CD4-positive, CD25-positive, alpha-beta regulatory T cell (primary cell): Measurements from ENCODE around the gene UBE2E1. TPM values are rescaled to one million over a fixed set of nuclear protein-coding genes. Genes with fewer than 3 reads are reported as not detected.

Experiments used
- ATAC-seq, 2 donors: fragments of 150-1000 bp; cut with Tn5 transposase; one replicate each; pipeline ENCODE4 v1.10.0; 2021; ENCODE audit warnings: low read depth in 2 of 2, moderate number of reproducible peaks in 2 of 2, moderate library complexity in 1 of 2
- DNase-seq, 3 donors: peaks; one replicate each; pipeline versions ENCODE4 v3.0.0 to v3.0.0-alpha.2; 2012 to 2022; ENCODE audit warnings: mixed read lengths in 1 of 3
- H3K27ac ChIP-seq: one replicate; pipeline ENCODE4 v1.7.0; 2013; ENCODE audit warnings: mild to moderate bottlenecking, low read length; ENCODE audit not compliant: insufficient read depth, poor library complexity, severe bottlenecking
- H3K27me3 ChIP-seq: one replicate; pipeline ENCODE4 v1.7.0; 2013; ENCODE audit warnings: low read length; ENCODE audit not compliant: control insufficient read depth, insufficient read depth
- H3K36me3 ChIP-seq: one replicate; pipeline ENCODE4 v1.7.0; 2013; ENCODE audit warnings: mild to moderate bottlenecking, low read length, moderate library complexity; ENCODE audit not compliant: control insufficient read depth, insufficient read depth
- H3K4me1 ChIP-seq: 2 replicates; pipeline ENCODE4 v1.7.0; 2013; ENCODE audit warnings: mild to moderate bottlenecking, low read length; ENCODE audit not compliant: insufficient read depth, control insufficient read depth, poor library complexity, severe bottlenecking
- H3K4me3 ChIP-seq: one replicate; pipeline ENCODE4 v1.7.0; 2013; ENCODE audit warnings: low read depth, mild to moderate bottlenecking, low read length, moderate library complexity
- H3K9me3 ChIP-seq, 2 experiments: 1 replicate in 1 of 2; 2 replicates in 1 of 2; pipeline ENCODE4 v1.7.0; 2013; ENCODE audit warnings: low read length in 2 of 2, mild to moderate bottlenecking in 1 of 2, moderate library complexity in 1 of 2; ENCODE audit not compliant: control insufficient read depth in 2 of 2
- H3K27ac Mint-ChIP-seq, 3 donors: one replicate each; pipeline ENCODE4 v1.8.0; 2020 to 2022; ENCODE audit warnings: mild to moderate bottlenecking in 3 of 3, mixed read lengths in 3 of 3, moderate library complexity in 2 of 3
- H3K27me3 Mint-ChIP-seq: one replicate; pipeline ENCODE4 v1.8.0; 2022; ENCODE audit warnings: mild to moderate bottlenecking, mixed read lengths
- H3K36me3 Mint-ChIP-seq: one replicate; pipeline ENCODE4 v1.8.0; 2020; ENCODE audit warnings: mixed read lengths
- H3K4me1 Mint-ChIP-seq, 4 donors: one replicate each; pipeline ENCODE4 v1.8.0; 2020 to 2022; ENCODE audit warnings: mixed read lengths in 4 of 4, mild to moderate bottlenecking in 1 of 4
- H3K4me3 Mint-ChIP-seq, 4 donors: one replicate each; pipeline ENCODE4 v1.8.0; 2020 to 2022; ENCODE audit warnings: mild to moderate bottlenecking in 4 of 4, mixed read lengths in 4 of 4, moderate library complexity in 3 of 4
- H3K9me3 Mint-ChIP-seq, 7 donors: one replicate each; pipeline ENCODE4 v1.8.0; 2020 to 2022; ENCODE audit warnings: mixed read lengths in 7 of 7, mild to moderate bottlenecking in 3 of 7, moderate library complexity in 2 of 7
- polyA plus RNA-seq, 4 donors: library from polyadenylated mRNA; unstranded; fragments of 300-500 nt; fragmentation: Illumina TruSeq; gene quantifications; one replicate each; pipeline ENCODE4 v1.2.3, GENCODE V29; 2021
- total RNA-seq: library from RNA; stranded (reverse); gene quantifications from one replicate; pipeline ENCODE4 v1.2.3, GENCODE V29; 2022

The UBE2E1 gene
- total and polyA plus RNA-seq, 5 donors from 2014 or later: 6.2 to 65.3 (median 12.8) TPM

DNA sequence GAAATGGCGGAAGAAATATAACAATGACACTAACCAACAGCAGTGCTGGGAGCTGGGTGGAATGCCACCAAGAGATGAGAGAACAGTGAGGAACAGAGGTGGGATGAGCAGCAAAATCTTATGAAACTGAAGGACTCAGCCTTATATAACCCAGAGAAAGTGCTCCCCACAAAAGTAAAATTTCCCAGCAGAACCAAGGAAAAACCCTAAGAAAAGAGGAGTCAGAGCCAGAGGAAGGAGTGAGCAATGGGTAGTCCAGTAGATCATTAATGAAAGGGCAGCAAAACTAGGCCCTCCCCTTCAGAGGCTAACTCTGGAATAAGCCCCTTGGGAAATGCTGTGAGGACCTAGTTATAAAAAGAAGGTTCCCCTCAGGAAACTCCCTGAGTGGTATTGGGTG lies 24.7 kb upstream of the UBE2E1 start:
- H3K27ac ChIP-seq: no peak overlapping the region
- H3K4me1 ChIP-seq: no peaks in the 10 kb centered on the region
- H3K4me3 Mint-ChIP-seq: peak overlapping the region in 1 of 4 donors; percentile 24
- peaks cover 0 to 11% (median 0%) of the 10 kb centered on the region in 7 donors for H3K9me3 Mint-ChIP-seq
- no peak overlapping the region for H3K4me3 ChIP-seq
- H3K27me3 ChIP-seq: peaks cover 4% of the 10 kb centered on the region
- ATAC-seq (no peak), DNase-seq (no peak)
- H3K27me3 Mint-ChIP-seq: peaks cover 32% of the 10 kb centered on the region
- H3K36me3 Mint-ChIP-seq: no peaks in the 10 kb centered on the region
- H3K27ac Mint-ChIP-seq: no peak overlapping the region
- H3K4me1 Mint-ChIP-seq: no peaks in the 10 kb centered on the region
- no peaks in the 10 kb centered on the region for H3K36me3 ChIP-seq
- no peaks in the 10 kb centered on the region for H3K9me3 ChIP-seq

DNA sequence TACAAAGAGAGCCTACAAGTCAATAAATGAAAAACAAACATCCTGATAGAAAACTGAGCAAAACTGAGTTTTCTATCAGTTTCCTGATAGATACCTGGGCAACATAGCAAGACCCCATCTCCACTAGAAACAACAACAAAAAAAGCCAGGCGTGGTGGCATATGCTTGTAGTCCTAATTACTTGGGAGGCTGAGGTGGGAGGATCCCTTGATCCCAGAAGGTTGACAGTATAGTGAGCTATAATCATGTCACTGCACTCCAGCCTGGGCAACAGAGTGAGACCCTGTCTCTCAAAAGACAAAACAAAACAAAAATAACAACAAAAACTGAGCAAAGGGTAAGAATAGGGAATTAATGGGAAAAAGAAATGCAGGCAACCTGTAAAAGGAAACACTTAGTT lies 23.9 kb upstream of the UBE2E1 start:
- H3K36me3 ChIP-seq: no peaks in the 10 kb centered on the region
- Mint-ChIP-seq H3K27ac (no peak overlapping the region), H3K36me3 (no peaks in the 10 kb centered on the region), H3K4me1 (no peaks in the 10 kb centered on the region), H3K4me3 (no peak overlapping the region), H3K27me3 (peaks cover 37% of the 10 kb centered on the region), H3K9me3 (peaks cover 0 to 11% (median 0%) of the 10 kb centered on the region in 7 donors)
- no peaks in the 10 kb centered on the region for H3K4me1 ChIP-seq
- peaks cover 4% of the 10 kb centered on the region for H3K27me3 ChIP-seq
- no peaks in the 10 kb centered on the region for H3K9me3 ChIP-seq
- ATAC-seq: no peak
- DNase-seq: no peak
- no peak overlapping the region for H3K27ac ChIP-seq
- H3K4me3 ChIP-seq: no peak overlapping the region

DNA sequence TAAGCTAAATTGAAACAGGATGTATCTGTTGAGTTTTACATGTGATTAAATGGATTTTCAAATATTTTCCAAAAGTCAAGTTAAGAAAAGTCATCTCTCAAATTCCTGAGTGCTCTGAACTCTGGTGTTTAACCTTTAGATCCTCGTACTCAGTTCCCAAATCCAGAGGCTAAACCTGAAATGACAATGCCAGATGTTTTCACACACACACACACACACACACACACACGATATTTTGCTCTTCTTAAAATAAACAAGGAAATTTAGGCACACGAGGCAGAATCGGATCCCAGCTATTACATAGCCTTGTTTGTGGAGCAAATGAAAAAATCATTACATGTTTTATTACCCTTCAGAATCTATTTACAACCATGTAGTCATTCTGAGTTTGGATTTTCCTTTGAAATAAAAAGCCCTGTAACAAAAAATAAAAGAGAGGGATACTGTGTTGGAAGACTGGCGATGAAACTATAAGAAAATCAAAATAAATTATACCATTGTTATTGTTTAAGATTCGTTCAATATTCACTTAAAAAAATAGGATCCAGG lies 20.6 kb upstream of the UBE2E1 start:
- Mint-ChIP-seq H3K4me3 (no peak overlapping the region), H3K4me1 (no peaks in the 10 kb centered on the region), H3K9me3 (peaks cover 0 to 11% (median 0%) of the 10 kb centered on the region in 7 donors), H3K36me3 (no peaks in the 10 kb centered on the region), H3K27ac (no peak overlapping the region), H3K27me3 (peaks cover 41% of the 10 kb centered on the region)
- Histone ChIP-seq H3K4me1 (no peaks in the 10 kb centered on the region), H3K27ac (no peak overlapping the region), H3K27me3 (peaks cover 4% of the 10 kb centered on the region), H3K36me3 (no peaks in the 10 kb centered on the region), H3K4me3 (no peak overlapping the region), H3K9me3 (no peaks in the 10 kb centered on the region)
- DNase-seq (no peak), ATAC-seq (no peak)

DNA sequence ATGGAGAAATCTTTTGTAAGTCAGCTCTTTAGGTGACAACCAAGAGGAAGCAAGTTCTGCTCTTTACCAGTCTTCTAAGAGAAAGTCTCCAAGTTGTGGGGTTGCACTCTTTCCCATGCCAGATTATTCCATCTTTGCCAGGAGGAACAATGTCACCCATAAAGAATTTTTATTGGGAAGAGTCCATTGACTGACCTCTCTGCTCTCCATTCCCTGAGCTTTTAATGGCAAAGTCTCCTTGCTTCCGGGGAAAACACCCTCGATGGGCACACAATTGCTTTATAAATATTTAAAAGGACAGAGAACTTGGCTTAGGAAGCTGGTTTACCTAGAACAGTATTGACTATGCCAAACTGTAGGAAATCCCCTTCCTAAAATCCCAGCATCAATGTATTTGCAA lies 19.9 kb upstream of the UBE2E1 start:
- H3K27ac Mint-ChIP-seq: no peak overlapping the region
- peaks cover 0 to 11% (median 0%) of the 10 kb centered on the region in 7 donors for H3K9me3 Mint-ChIP-seq
- H3K4me3 ChIP-seq: no peak overlapping the region
- no peak for DNase-seq
- H3K27ac ChIP-seq: no peak overlapping the region
- no peaks in the 10 kb centered on the region for H3K9me3 ChIP-seq
- no peak overlapping the region for H3K4me3 Mint-ChIP-seq
- H3K36me3 Mint-ChIP-seq: no peaks in the 10 kb centered on the region
- H3K27me3 ChIP-seq: peaks cover 4% of the 10 kb centered on the region
- peaks cover 38% of the 10 kb centered on the region for H3K27me3 Mint-ChIP-seq
- H3K4me1 Mint-ChIP-seq: no peaks in the 10 kb centered on the region
- no peaks in the 10 kb centered on the region for H3K36me3 ChIP-seq
- ATAC-seq: no peak
- no peaks in the 10 kb centered on the region for H3K4me1 ChIP-seq

DNA sequence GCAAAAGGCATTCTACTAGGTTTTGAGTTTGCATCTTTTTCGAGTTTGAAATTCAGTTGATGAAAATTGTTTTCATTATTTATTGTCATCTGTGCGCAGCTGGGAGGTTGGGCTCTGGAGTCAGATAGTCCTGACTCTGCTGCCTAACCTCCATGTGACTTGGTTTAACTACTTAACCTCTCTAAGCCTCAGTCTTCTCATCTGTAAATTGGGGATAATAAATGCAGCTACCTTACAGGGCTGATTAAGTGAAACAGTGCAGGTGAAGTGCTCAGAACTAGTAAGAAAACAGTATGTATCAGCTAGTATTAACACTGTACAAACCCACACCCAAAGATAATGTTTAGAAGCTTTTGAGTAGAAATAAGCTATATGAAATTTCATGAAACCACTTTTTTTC lies 14.1 kb upstream of the UBE2E1 start:
- Mint-ChIP-seq H3K4me1 (no peaks in the 10 kb centered on the region), H3K27ac (no peak overlapping the region), H3K36me3 (no peaks in the 10 kb centered on the region), H3K9me3 (no peaks in the 10 kb centered on the region), H3K4me3 (no peak overlapping the region), H3K27me3 (peaks cover 45% of the 10 kb centered on the region)
- H3K36me3 ChIP-seq: no peaks in the 10 kb centered on the region
- ATAC-seq (no peak), DNase-seq (no peak)
- H3K27ac ChIP-seq: no peak overlapping the region
- H3K27me3 ChIP-seq: no peaks in the 10 kb centered on the region
- H3K9me3 ChIP-seq: no peaks in the 10 kb centered on the region
- H3K4me1 ChIP-seq: no peaks in the 10 kb centered on the region
- H3K4me3 ChIP-seq: no peak overlapping the region

DNA sequence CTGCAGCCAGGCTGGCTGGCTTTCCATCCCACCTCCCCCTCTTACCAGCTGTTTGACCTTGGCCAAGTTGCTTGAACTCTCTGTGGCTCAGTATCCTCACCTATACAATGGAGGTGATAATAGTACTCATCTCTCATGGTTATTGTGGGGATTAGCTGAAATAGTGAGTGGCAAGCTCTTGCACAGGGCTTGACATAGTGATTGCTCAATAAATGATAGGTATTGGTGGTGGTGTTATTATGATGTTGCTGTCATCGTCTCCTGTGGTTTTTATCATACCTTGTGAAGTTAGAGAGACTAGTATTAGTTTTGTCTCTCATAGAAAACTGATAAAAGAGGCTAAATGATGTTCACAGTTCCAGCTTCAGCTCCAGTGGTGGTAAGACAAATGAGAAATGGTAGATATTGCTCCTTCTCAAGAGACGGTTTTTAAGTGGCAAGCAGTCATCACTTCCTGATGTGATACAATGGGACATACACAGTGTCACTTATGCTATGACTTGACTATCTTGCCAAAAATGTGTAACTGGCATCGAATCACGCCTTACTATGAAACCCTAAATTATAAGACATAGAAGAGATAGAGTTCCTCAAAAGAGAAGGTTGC lies 12.1 kb upstream of the UBE2E1 start:
- H3K4me1 Mint-ChIP-seq: no peaks in the 10 kb centered on the region
- Histone ChIP-seq H3K27ac (no peak overlapping the region), H3K9me3 (no peaks in the 10 kb centered on the region), H3K4me1 (no peaks in the 10 kb centered on the region), H3K4me3 (no peak overlapping the region), H3K27me3 (peaks cover 4% of the 10 kb centered on the region), H3K36me3 (no peaks in the 10 kb centered on the region)
- no peak overlapping the region for H3K27ac Mint-ChIP-seq
- DNase-seq (no peak), ATAC-seq (no peak)
- no peak overlapping the region for H3K4me3 Mint-ChIP-seq
- no peaks in the 10 kb centered on the region for H3K9me3 Mint-ChIP-seq
- no peaks in the 10 kb centered on the region for H3K36me3 Mint-ChIP-seq
- H3K27me3 Mint-ChIP-seq: peaks cover 45% of the 10 kb centered on the region

DNA sequence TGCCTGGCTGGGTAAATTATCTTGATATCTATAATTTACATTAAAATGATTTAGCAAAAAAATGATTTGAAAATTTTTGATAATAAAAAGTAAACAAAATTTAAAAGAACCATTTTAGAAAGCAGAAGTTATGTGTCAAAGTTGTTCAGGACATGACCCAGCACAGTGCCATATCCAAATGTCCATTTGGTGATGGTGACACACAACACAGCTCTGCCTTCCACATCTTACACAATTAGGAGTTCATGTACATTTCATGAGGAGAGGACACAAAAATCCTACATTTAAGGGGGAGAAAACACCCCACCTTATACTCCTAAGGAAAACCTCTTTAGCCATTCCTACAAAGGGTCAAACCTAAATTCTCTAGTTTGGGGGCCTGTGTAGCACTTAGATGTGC lies 10.7 kb upstream of the UBE2E1 start:
- Mint-ChIP-seq H3K9me3 (no peaks in the 10 kb centered on the region), H3K36me3 (no peaks in the 10 kb centered on the region), H3K27ac (no peak overlapping the region), H3K4me1 (no peaks in the 10 kb centered on the region), H3K4me3 (no peak overlapping the region), H3K27me3 (peaks cover 44% of the 10 kb centered on the region)
- no peaks in the 10 kb centered on the region for H3K4me1 ChIP-seq
- no peak overlapping the region for H3K4me3 ChIP-seq
- H3K27ac ChIP-seq: no peak overlapping the region
- H3K36me3 ChIP-seq: no peaks in the 10 kb centered on the region
- no peak for DNase-seq
- ATAC-seq: no peak
- H3K27me3 ChIP-seq: peaks cover 7% of the 10 kb centered on the region
- no peaks in the 10 kb centered on the region for H3K9me3 ChIP-seq

DNA sequence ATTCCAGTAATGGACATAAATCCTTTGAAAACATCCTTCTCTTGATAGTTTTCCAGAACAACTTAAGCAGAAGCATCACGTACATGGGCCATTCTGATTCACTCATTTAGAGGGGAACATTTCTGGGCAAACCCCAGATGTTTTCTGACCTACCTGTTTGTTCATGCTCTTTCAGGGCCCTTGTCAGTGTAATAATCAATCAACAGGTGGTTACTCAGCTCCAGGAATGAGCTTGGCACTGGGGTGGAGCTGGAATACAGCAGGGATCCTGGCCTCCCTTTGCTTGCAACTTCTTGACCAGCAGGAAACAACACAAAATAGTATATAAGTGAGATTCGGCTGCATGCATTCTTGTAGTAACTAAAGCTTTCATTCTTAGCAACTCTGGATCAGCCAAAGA lies 9.2 kb upstream of the UBE2E1 start:
- Histone ChIP-seq H3K27me3 (peaks cover 7% of the 10 kb centered on the region), H3K36me3 (no peaks in the 10 kb centered on the region), H3K9me3 (no peaks in the 10 kb centered on the region), H3K4me3 (no peak overlapping the region), H3K27ac (no peak overlapping the region), H3K4me1 (no peaks in the 10 kb centered on the region)
- Mint-ChIP-seq H3K27ac (peak overlapping the region in 1 of 3 donors; percentile 47), H3K9me3 (no peaks in the 10 kb centered on the region), H3K36me3 (no peaks in the 10 kb centered on the region), H3K27me3 (peaks cover 49% of the 10 kb centered on the region), H3K4me3 (no peak overlapping the region), H3K4me1 (no peaks in the 10 kb centered on the region)
- DNase-seq (no peak), ATAC-seq (no peak)
